Measurements from ENCODE around the gene TLE5.

GRCh38 chr19:3045191-3045590, 17.1 kb downstream of the TLE5 start:
- TF ChIP-seq, protein P1, sequence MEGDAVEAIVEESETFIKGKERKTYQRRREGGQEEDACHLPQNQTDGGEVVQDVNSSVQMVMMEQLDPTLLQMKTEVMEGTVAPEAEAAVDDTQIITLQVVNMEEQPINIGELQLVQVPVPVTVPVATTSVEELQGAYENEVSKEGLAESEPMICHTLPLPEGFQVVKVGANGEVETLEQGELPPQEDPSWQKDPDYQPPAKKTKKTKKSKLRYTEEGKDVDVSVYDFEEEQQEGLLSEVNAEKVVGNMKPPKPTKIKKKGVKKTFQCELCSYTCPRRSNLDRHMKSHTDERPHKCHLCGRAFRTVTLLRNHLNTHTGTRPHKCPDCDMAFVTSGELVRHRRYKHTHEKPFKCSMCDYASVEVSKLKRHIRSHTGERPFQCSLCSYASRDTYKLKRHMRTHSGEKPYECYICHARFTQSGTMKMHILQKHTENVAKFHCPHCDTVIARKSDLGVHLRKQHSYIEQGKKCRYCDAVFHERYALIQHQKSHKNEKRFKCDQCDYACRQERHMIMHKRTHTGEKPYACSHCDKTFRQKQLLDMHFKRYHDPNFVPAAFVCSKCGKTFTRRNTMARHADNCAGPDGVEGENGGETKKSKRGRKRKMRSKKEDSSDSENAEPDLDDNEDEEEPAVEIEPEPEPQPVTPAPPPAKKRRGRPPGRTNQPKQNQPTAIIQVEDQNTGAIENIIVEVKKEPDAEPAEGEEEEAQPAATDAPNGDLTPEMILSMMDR (IDR thresholded peaks at IDR 0.05), result no peak
- TF ChIP-seq POLR2AphosphoS5 (IDR thresholded peaks at IDR 0.05), result no peak
- no peak for TF ChIP-seq POLR2A (IDR thresholded peaks at IDR 0.05)
- TF ChIP-seq EP300 (IDR thresholded peaks at IDR 0.05), result no peak

Measured in sigmoid colon (tissue), 4 donors.